SKM-1 treated with dmso at 0.1 percent for 144 hours (cell line): ENCODE results near the gene ATP6V0D1.

Source experiments
- DNase-seq: peaks from one replicate; lab custom pipeline; 2025; ENCODE audit not compliant: unreplicated experiment; lab: John Stamatoyannopoulos, UW

The ATP6V0D1 gene

GRCh38 chr16:67409631-67410030 lies 71.3 kb downstream of the ATP6V0D1 start:
- no peak for DNase-seq

GRCh38 chr16:67407788-67408452 lies 73.0 kb downstream of the ATP6V0D1 start:
- no peak for DNase-seq

- DNase-seq = no peak
These were observed 73.7 kb downstream of the ATP6V0D1 start for GRCh38 chr16:67407176-67407787.

GRCh38 chr16:67406111-67406971 lies 74.6 kb downstream of the ATP6V0D1 start:
- no peak for DNase-seq

- no peak for DNase-seq
These were observed 75.6 kb downstream of the ATP6V0D1 start for GRCh38 chr16:67405336-67405735.

- DNase-seq = no peak
These were observed 76.2 kb downstream of the ATP6V0D1 start for GRCh38 chr16:67404740-67405226.

GRCh38 chr16:67403976-67404555 lies 76.9 kb downstream of the ATP6V0D1 start:
- no peak for DNase-seq

GRCh38 chr16:67400901-67401300 lies 80.1 kb downstream of the ATP6V0D1 start:
- DNase-seq = no peak

GRCh38 chr16:67399749-67400704 lies 80.9 kb downstream of the ATP6V0D1 start:
- DNase-seq = no peak

GRCh38 chr16:67399218-67399733 lies 81.7 kb downstream of the ATP6V0D1 start:
- DNase-seq = peak; percentile 23

GRCh38 chr16:67398546-67399217 lies 82.3 kb downstream of the ATP6V0D1 start:
- no peak for DNase-seq

- DNase-seq = no peak
These were observed 83.0 kb downstream of the ATP6V0D1 start for GRCh38 chr16:67397812-67398545.

GRCh38 chr16:67397036-67397801 lies 83.7 kb downstream of the ATP6V0D1 start:
- no peak for DNase-seq

GRCh38 chr16:67396159-67397035 lies 84.6 kb downstream of the ATP6V0D1 start:
- no peak for DNase-seq

GRCh38 chr16:67395458-67396158 lies 85.3 kb downstream of the ATP6V0D1 start:
- DNase-seq = no peak

GRCh38 chr16:67395105-67395457 lies 85.9 kb downstream of the ATP6V0D1 start:
- DNase-seq = no peak
